ENCODE measurements around the gene ISCA2. TPM values are rescaled to one million over a fixed set of nuclear protein-coding genes. Genes with fewer than 3 reads are reported as not detected.
"Not testable (repeated sequence)": the region's sequence is repeated elsewhere in the genome, so short reads cannot be mapped to it uniquely, and the experiment has no call there.

Gene ISCA2
- polyA plus RNA-seq, 3 donors = 39.4 to 43.0 (median 42.7) TPM

DNA sequence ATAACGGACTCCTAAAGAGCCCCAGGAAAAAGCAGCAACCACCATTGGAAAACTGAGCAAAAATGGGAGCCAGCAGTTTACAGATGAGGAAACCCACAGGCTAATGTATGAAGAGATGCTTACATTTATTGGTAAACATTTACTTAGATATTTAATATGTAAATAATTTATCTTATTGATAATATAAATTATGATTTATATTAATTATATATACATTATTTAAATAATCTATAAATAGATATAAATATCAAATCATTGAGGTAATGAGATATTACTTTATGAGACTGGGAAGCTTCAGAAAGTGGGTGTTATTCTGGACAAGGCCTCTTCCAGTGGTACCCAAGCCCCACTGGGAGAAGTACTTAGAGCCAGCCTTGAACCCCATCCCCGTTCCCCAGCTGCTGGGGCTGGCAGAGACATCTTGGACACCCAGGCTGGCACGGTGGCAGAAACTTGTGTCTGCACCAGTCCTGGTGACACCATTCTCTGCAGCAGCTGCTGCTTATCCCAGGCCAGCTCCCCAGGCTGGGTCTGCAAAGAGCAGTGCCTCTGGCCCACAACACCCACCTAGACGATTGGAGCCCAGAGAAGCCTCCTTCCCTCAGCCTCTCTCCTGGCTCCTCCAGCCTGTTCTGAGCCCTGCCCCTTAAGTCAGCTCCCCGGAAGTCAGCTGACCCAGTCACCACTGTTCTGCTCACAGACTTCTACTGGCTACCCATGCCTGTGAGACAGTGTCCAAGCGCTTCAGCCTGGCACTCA, 25.9 kb downstream of the ISCA2 start:
- no peak for DNase-seq (ENCODE audit: extremely low read depth in 1 of 11, low read depth in 9 of 11, low spot score in 4 of 11)

DNA sequence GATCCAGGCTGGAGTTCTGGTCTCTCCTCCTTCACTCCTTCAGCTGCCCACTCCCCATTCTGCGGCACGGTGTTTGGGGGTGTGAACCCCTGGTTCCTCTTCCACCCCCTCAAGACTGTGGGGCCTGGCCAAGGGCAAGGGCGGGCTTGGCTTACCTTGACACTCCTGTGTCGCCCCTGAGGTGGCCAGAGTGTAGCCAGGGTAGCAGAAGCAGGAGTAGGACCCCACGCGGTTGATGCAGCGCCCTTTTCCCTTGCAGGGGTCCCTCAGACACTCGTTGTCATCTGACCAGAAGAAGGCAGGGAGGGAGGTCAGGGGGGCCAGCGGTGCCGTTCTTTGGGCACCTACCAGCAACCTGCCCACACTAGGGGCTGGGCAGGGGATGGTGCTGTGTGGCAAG, 28.2 kb downstream of the ISCA2 start:
- DNase-seq (ENCODE audit: extremely low read depth in 1 of 11, low read depth in 9 of 11, low spot score in 4 of 11) = no peak

DNA sequence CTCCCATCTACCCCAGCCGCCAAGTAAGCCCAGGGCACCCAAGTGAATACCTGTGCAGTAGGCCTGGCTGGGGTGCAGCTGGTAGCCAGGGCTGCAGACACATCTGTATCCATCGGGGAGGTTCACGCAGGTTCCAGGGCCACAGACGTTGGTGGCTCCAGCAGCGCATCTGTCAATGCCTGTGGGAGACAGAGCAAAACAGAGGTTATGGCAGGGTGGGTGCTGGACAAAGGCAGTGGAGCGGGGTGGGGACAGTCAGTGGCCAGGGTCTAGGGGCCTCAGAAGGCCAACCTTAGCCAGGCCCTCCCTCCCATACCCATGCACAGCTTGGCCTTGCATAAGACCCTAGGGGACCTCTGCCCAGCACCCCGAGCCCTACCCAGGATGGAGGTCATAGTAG, 29.2 kb downstream of the ISCA2 start:
- DNase-seq (ENCODE audit: extremely low read depth in 1 of 11, low read depth in 9 of 11, low spot score in 4 of 11) = no peak

DNA sequence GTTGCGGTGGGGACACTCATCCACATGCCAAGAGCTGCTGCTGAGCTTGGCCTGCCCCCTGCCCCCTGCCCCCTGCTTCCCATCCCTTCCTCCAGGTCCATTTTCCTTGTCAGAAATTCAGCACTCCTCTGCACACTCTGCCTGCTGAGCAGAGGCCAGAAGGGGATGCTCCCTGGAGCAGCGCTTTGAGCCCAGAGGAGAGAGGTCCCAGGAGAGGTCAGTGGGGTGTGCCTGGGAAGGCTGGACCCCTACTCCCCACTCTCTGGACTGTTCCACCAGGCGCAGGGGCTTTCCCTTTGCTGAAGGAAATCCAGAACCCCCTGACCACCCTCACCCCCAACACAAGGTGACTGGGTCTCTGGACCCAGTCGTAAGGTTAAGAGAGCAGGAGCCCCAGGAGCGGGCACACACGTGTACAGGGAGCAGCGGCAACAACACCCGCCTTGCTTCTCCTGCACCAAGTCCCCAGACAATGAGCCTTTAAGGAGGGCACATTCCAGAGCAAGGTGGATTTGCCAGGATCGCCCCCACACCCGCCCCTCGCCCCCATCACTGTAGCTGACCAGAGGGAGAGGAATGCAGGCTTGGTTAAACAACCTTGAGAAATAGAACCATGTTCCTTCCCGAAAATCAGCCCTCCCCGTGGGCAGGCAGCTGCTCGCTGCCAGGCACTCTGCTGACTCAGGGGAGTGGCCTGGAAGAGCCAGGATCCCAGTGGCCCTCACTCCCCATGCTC, 30.7 kb downstream of the ISCA2 start:
- DNase-seq (ENCODE audit: extremely low read depth in 1 of 11, low read depth in 9 of 11, low spot score in 4 of 11) = no peak

DNA sequence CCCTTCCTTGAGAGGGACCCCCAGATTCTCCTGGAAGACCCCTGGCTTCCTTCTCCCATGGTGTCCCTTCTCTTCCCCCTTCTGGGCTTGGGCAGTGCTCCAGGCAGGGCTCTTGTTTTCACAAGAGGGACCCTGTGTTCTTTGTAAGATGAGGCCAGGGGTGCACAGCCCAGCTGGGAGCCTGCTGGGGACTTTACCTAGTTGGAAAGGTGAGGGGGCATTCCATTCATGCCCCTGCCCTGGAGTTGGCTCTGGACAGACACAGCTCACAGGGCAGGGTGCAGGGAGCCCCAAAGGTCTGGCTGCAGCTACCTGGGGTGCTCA, 31.2 kb downstream of the ISCA2 start:
- no peak for DNase-seq (ENCODE audit: extremely low read depth in 1 of 11, low read depth in 9 of 11, low spot score in 4 of 11)

DNA sequence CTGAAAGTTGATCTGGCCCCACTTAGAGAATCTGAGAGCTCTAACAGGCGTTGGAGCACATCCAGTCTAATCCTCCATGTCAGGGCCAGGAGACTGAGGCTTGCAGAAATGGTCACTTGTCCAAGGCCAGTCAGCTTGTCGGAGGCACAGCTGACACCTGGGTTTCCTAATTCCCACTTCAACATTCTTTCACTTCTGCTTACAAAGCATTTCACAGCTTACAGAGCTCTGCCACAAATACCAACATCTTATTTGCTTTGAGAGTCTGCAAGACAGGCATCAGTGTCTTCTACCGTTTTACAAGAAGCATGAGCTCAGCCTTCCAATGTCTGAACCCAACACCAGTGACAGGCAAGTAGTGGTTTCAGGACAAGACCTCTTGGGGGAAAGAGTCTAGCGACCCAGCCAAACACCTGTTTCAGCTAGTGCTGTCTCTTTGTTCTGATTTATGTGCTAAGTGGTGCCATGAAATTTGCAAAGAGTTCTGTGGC, 31.8 kb downstream of the ISCA2 start:
- DNase-seq (ENCODE audit: extremely low read depth in 1 of 11, low read depth in 9 of 11, low spot score in 4 of 11) = no peak

DNA sequence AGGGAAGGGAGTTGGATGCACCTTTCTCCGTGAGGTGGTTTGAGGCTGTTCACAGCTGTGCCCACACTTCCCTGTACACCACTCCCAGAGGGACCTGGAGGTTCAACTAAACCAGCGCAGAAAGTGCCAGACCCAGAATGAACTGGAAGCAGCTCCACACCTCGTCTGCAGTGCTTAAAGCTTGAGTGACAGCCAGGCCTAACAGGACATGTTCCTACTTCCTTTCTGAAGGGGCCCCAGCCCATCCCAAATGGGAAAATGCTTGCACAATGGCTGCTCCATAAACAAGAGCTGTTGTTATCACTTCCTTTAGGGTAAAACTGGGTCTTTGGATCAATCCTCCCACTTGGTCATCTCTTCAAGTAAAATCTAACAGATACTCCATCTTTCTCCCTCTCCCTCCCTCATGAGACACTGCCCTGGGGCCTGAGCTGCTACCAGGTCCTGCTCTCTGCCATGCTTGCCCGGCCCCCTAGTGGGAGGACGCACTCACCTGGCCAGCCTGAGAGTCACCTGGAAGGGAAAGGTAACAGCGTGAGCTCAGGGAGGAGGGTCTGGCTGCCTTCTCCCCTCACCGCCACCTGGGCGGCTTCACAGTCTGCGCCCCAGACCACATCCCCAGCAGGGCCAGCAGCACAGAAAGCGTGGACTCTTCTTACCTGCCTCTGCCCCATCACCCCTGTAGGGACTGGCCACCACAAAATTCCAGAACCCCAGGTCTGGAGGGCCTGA, 33.5 kb downstream of the ISCA2 start:
- no peak for DNase-seq (ENCODE audit: extremely low read depth in 1 of 11, low read depth in 9 of 11, low spot score in 4 of 11)

DNA sequence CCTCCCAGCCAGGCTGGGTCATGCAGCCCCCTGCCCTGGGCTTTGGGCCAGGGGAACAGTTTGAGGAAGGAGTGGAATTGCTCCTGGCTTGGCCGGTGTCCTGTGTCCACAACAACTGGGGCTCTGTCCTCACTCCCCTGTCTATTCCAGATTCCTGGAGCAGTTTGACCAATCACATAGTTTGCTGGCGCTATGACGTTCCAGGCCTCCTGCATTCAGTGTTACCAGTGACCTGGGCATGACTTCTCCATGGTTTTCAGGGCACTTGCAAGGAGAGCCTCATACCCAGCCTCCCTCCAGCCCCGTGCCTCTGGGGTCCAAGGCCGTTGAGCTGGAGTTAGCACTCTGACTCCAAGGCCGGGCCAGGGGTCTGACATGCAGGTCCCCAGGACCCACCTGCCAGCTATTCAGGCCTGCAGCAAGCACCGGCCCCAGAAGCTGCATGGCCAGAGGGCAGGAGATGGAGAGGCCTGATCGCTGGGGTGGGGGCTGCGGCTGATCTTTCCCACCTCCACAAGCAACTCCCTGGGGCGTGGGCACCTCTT, 34.2 kb downstream of the ISCA2 start:
- DNase-seq (ENCODE audit: extremely low read depth in 1 of 11, low read depth in 9 of 11, low spot score in 4 of 11) = no peak

DNA sequence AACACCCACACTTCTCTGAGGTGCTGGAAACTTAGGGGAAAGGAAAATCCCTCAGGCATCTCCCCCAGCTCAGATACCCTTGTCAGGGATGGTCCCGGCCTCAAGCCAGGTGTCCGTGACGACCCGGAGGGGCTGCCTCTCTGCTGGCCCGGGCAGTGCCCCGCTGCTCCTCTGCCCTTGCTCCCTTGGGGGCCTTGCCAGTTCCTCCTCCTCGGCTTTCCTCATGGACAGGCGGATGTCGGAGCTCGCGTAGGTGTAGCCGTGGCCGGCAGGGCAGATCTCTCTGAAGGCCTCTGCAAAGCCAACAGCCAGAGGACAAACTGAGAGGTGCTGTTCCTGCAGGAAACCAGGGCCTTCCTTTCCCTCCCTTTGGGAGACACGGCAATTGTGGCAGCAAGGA, 34.8 kb downstream of the ISCA2 start:
- DNase-seq (ENCODE audit: extremely low read depth in 1 of 11, low read depth in 9 of 11, low spot score in 4 of 11) = no peak

DNA sequence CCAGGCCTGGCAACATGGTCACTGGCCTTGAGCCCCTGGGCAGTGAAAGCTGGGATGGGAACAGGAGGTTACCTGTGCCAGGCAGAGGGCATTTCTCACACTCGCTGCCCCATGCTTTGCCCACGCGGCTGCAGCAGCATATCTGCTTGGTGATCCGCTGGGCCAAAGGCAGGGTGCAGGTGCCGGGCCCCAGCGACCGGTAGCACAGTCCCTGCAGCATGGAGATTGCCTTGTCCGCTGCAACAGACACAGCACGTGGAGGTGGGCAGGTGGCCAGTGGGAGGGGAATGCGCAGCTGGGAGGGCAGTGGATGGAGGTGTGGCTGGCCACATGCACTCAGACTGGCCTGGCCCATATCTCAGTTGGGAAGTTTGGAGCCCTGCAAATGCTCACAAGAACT, 35.3 kb downstream of the ISCA2 start:
- DNase-seq (ENCODE audit: extremely low read depth in 1 of 11, low read depth in 9 of 11, low spot score in 4 of 11) = no peak

DNA sequence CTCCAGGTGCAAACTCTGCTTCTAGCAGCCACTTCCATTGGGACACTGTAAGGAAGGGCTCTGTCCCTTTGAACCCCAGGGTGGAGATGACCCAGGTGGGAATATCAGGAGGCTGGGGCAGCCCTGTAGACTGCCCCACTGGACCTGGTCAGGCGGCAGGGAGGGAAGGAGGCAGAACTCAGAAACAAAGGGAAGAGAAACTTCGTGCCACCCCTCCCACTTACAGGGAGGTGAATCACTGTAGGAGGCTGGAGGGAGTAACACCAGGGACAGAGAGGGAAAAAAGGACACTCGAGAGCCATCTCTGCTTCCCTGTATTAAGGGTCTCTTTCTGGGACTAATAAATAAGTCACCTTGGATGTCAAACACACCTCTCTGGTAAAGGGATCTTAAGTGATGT, 37.4 kb downstream of the ISCA2 start:
- DNase-seq (ENCODE audit: extremely low read depth in 1 of 11, low read depth in 9 of 11, low spot score in 4 of 11) = no peak

DNA sequence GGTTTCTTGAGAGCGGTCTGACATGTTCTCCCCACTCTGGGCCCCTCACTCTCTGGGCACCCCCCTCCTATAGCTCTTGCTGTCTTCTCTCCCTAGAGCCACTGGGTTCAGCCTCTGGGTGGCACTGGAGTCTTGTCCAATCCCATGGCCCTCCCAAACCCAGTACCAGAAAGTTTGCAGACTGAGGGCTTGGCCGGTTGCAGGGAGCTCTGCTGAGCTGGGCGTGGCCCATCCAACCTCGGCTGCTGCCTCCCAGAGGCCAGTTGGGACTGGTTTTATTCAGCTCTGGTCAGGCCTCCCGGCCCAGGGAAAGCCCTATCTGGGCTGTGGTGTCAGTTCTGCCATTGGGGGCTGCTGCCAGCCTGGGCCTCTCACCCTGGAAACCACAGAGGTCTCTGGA, 37.9 kb downstream of the ISCA2 start:
- no peak for DNase-seq (ENCODE audit: extremely low read depth in 1 of 11, low read depth in 9 of 11, low spot score in 4 of 11)

DNA sequence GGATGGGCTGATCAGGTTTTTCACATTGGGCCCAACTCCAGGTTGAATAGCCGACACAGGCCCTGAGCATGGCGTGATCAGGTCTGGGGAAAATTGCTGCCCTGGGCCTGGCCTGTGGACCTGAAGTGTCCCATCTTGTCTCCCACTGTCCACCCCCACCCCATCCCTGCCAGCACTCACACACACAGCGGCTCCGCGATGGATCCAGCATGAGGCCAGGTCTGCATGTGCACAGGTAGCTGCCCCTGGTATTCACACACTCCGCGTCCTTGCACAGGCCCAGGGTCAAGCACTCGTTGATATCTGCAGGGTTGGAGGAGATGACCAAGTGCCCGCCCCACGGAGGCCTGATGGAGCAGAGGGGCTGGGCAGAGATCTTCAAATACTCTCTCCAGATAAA, 38.7 kb downstream of the ISCA2 start:
- DNase-seq (ENCODE audit: extremely low read depth in 1 of 11, low read depth in 9 of 11, low spot score in 4 of 11) = no peak

DNA sequence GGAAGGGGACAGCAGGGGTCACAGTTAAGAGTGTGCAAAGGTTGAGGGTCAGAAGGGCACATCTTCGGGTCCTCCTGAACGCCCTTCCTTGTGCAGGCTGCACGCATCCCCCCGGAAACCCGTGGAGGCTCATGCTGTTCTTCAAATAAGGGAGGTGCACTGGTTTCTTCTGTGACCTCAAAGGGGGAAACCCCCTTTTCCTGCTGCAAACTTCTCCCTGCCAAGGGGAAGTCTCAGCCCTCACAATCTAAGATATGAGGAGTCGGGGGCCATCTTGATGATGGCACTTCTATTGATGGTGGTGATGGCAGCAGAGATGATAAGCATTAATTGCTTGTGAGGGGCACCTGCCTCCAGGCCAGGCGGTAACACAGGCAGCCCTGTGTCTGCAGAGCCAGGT, 40.0 kb downstream of the ISCA2 start:
- DNase-seq (ENCODE audit: extremely low read depth in 1 of 11, low read depth in 9 of 11, low spot score in 4 of 11) = no peak

DNA sequence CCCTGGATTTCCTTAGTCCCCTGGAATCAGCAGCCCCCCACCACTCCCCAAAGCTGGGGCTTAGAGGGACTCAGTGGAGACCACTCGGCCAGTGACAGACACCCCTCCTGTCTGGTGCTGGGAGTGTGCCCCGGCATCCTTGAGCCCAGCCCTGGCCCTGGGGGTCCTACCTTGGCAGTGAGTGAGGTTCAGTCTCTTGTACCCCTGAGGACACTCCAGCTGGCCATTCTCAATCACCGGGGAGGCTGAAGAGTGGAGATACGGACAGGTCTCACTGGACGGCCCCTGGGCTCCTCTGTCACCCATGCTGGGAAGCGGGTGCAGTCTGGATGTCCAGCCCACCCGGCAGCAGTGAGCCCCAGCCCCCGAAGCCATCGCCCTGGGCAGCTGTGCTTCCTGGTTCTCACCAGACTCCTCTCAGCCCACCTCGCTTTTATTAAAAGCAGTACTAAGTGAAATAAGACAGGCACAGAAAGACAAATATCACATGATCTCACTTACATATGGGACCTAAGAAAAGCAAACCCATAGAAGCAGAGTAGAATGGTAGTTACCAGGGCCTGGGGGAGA, 42.3 kb downstream of the ISCA2 start:
- no peak for DNase-seq (ENCODE audit: extremely low read depth in 1 of 11, low read depth in 9 of 11, low spot score in 4 of 11)

DNA sequence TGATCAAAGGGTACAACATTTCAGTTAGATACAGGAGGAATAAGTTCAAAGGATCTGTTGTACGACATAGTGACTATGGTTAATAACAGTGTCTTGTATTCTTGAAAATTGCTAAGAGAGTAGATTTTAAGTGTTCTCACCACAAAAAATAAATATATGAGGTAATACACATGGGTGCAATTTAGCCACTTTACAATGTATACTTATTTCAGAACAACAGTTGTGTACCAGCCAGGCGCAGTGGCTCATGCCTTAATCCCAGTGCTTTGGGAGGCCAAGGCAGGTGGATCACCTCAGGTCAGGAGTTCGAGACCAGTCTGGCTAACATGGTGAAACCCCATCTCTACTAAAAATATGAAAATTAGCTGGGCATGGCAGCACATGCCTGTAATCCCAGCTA, 42.8 kb downstream of the ISCA2 start:
- not testable (repeated sequence) for DNase-seq (ENCODE audit: extremely low read depth in 1 of 11, low read depth in 9 of 11, low spot score in 4 of 11)

DNA sequence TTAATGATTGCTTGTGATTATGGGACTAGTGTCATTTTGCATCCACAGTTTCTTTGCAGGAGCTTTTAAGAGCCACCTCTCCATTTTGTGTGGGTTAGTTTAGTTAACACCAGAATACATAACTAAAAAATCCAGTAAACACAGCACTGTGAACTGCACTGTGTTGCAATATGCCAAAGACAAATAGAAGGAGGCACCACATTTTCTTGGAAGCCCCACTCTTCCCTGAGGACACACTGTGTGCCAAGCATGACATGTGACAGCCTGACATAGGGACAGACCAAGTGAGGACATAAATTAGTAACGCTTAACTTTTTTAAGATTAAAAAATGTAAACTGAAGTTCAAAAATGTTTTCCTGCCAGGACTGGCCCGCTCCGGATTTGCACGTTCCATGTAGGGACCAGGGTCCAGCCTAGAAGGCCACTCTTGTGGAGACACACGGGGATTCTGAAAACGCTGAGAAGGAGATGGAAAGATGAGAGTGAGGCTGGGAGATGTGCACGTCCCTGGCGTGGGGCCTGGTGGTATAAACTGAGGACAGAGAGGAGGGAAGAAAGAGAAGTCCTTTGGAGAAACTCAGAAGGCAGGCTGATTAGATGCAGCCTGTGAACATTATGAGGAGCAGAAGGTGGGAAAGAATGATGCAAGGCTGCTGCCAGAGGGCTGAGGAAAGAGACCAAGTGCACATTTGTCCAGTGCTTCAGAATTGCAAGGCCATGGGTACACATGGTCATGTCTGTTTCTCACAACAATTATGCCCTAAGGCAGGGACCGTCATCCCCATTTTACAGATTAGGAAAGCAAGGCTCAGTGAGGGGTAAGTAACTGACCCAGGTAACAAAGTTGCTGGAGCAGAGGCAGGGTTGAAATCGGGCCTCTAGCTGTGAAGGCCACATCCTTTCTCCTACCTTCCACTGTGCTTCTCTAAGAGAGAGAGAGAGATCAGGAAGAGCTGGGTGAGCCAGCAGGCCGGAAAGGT, 45.1 kb downstream of the ISCA2 start:
- DNase-seq (ENCODE audit: extremely low read depth in 1 of 11, low read depth in 9 of 11, low spot score in 4 of 11) = no peak

DNA sequence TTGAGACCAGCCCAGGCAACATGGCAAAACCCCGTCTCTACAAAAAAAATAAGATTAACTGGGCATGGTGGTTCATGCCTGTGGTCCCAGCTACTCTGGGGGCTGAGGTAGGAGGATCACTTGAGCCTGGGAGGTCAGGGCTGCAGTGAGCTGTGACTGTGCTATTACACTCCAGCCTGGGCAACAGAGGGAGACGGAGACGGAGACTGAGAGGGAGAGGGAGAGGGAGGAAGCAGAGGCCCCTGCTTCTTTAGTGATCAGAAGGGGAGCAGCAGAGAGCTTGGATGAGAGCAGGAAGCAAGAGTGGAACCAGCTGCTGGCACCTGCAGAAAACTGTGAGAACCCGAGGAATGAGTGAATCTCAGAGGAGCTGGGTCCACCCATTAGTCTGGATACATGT, 45.9 kb downstream of the ISCA2 start:
- no peak for DNase-seq (ENCODE audit: extremely low read depth in 1 of 11, low read depth in 9 of 11, low spot score in 4 of 11)
